Measurements from ENCODE around the gene FGA. TPM values are rescaled to one million over a fixed set of nuclear protein-coding genes. Genes with fewer than 3 reads are reported as not detected.

The FGA gene
- total RNA-seq, 2 experiments from 2014 or later: not detected

DNA sequence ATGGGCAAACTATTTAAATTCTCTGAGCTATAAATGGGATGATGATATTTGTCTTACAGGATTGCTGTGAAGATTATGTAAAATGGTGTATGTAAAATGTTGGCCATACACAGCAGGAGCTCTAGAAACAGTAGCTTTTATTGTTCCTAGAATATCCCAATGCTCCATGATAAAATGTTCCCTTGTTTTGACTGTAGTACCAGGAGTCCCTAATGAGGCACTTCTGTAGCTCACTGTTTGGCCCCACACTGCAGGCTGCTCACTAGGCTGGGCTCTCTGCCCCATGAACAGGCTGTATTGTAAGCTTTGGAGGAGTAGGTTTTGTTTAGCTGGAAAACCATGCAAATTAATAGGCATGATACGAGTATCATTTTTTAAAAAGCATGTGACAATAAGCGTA, 3.3 kb upstream of the FGA start:
- CTCF ChIA-PET: interaction anchor here (1.2 to 1.3 kb wide), 3 partner anchors 26 to 81 kb away, joined by 3 read pairs; partner anchors contain the start of gene PLRG1
- intact Hi-C loops (cut with micrococcal nuclease): no loop called here
- no peak for ATAC-seq

DNA sequence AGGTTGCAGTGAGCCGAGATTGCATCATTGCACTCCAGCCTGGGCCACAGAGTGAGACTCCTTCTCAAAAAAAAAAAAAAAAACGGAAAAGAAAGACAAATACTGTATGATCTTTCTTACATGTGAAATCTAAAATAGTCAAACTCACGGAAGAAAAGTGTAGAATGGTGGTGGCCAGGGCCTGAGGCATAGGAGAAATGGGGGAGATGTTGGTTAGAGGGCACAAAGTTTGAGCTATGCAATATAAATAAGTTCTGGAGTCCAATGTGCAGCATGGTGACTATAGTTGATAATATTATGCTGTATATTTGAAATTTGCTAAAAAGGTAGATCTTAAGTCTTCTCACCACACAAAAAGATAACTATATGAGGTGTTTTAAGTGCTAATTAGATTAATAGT, 1.3 kb upstream of the FGA start:
- ATAC-seq: no peak
- Mint-ChIP-seq H3K4me1 (ENCODE audit: low read depth) (no peaks in the 10 kb centered on the region), H3K27ac (no peak overlapping the region), H3K4me3 (no peak overlapping the region), H3K9me3 (no peaks in the 10 kb centered on the region), H3K27me3 (peaks cover 21% of the 10 kb centered on the region), H3K36me3 (ENCODE audit: low read depth) (no peaks in the 10 kb centered on the region)
- DNase-seq: no peak
- intact Hi-C loops (cut with micrococcal nuclease): no loop called here
- TF ChIP-seq, protein P1, sequence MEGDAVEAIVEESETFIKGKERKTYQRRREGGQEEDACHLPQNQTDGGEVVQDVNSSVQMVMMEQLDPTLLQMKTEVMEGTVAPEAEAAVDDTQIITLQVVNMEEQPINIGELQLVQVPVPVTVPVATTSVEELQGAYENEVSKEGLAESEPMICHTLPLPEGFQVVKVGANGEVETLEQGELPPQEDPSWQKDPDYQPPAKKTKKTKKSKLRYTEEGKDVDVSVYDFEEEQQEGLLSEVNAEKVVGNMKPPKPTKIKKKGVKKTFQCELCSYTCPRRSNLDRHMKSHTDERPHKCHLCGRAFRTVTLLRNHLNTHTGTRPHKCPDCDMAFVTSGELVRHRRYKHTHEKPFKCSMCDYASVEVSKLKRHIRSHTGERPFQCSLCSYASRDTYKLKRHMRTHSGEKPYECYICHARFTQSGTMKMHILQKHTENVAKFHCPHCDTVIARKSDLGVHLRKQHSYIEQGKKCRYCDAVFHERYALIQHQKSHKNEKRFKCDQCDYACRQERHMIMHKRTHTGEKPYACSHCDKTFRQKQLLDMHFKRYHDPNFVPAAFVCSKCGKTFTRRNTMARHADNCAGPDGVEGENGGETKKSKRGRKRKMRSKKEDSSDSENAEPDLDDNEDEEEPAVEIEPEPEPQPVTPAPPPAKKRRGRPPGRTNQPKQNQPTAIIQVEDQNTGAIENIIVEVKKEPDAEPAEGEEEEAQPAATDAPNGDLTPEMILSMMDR (IDR thresholded peaks at IDR 0.05): no peak
- CTCF ChIA-PET: interaction anchor here (1.4 kb wide), 1 partner anchor 33 kb away, joined by 3 read pairs; no protein-coding TSS in a partner anchor
- POLR2A ChIA-PET: no interaction called here

More for the DNA sequence above, 3.3 kb upstream of the FGA start:
- POLR2A ChIA-PET: no interaction called here
- Mint-ChIP-seq H3K27ac (no peak overlapping the region), H3K27me3 (peaks cover 23% of the 10 kb centered on the region), H3K4me1 (ENCODE audit: low read depth) (no peaks in the 10 kb centered on the region), H3K4me3 (no peak overlapping the region), H3K36me3 (ENCODE audit: low read depth) (no peaks in the 10 kb centered on the region), H3K9me3 (no peaks in the 10 kb centered on the region)
- no peak for DNase-seq
- TF ChIP-seq, protein P1 (IDR thresholded peaks at IDR 0.05): no peak

DNA sequence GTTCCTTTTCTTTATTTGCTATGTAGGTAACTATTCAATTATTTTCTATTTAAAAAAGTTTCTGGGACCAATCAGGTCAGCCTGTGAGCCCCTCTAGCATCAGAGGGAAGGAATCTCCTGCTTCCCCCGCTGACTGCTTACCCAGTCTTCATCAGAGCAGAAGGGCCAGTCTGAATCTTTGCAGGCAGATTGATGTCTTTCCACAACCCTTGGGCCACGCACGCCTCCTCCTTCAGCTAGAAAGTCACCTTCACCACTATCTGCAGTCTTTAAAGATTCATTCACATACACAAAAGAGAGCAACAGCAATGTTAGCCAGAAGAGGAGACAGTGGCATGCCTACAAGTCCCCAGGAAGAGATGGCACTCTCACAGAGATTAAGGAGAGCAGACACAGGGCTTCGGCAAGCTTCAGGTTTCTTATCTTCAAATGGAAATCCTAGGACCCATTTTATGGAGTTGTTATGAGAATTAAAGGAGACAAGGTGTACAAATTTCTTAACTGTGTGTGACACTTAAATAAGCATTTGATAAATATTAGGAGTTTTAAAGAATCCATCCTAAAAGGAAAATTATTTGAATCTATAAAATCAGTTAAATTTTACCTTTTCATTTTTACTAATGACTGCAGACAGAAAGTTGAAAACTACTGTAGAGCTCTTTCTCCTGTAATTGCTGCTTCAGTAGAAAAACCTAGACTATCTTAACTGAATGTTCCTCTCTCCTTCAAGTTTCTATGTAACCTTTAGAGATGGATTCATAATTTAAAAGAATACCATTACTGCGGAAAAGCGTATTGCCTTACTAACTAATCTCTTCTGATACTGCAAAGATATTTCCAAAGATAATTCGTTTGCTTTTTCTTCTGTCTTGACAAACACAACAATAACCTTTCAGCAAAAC, 995 bp downstream of the FGA start:
- Mint-ChIP-seq H3K9me3 (no peaks in the 10 kb centered on the region), H3K4me1 (ENCODE audit: low read depth) (no peaks in the 10 kb centered on the region), H3K27me3 (peaks cover 19% of the 10 kb centered on the region), H3K27ac (no peak overlapping the region), H3K36me3 (ENCODE audit: low read depth) (no peaks in the 10 kb centered on the region), H3K4me3 (no peak overlapping the region)
- CTCF ChIA-PET: interaction anchor here (2.1 kb wide), 1 partner anchor 29 kb away, joined by 8 read pairs; no protein-coding TSS in a partner anchor
- ATAC-seq (no peak), DNase-seq (no peak)
- TF ChIP-seq, protein P1 (IDR thresholded peaks at IDR 0.05): no peak
- intact Hi-C loops (cut with micrococcal nuclease): no loop called here
- POLR2A ChIA-PET: no interaction called here

DNA sequence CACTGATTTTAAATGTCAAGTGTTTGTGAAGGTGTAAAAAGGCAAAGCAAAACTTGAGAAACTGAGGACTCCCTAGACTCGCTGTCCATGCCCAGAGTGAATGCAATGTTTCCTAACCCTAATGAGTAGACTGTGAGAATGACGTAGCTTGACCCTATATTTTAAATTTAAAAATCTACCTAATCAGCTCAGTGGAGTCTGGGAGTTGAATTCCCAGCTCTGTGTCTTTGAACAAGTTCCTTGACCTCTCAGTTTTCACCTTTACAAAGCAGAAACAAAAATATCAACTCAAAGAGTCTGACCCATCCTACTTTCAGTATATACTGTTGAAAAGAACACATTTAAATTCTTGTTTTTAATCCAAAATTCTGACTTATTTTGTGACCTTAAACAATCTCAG, 2.3 kb downstream of the FGA start:
- Mint-ChIP-seq H3K36me3 (ENCODE audit: low read depth) (no peaks in the 10 kb centered on the region), H3K4me3 (no peak overlapping the region), H3K9me3 (no peaks in the 10 kb centered on the region), H3K27ac (no peak overlapping the region), H3K27me3 (peaks cover 19% of the 10 kb centered on the region), H3K4me1 (ENCODE audit: low read depth) (no peaks in the 10 kb centered on the region)
- CTCF ChIA-PET: interaction anchor here (1.2 to 2.1 kb wide), 3 partner anchors 30 to 38 kb away, joined by 3 to 8 read pairs (median 5); no protein-coding TSS in a partner anchor
- TF ChIP-seq, protein P1 (IDR thresholded peaks at IDR 0.05): no peak
- intact Hi-C loops (cut with micrococcal nuclease): no loop called here
- DNase-seq (no peak), ATAC-seq (no peak)
- POLR2A ChIA-PET: interaction anchor here (0.5 kb wide), 1 partner anchor 451 kb away, joined by 3 read pairs; no protein-coding TSS in a partner anchor
